Measurements from ENCODE around the gene SSBP3.

DNA sequence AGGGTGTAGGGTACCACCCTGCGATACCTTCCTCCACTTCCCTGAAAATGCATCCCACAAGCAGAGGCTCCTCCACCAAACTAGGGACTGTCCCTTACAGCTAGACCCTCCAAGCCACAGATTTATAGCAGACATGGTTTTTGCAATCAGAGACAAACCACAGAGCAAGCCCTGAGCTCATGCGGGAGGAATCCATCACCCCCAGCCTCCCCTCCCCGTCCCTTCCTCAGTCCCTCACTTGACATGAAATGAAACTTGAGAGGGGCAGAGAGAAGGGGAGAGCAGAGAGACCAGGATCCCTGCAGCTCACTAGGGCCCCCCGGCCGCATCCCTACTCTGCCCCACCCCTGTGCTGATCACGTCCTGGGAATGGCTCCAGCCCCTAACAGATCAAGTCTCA, 111.3 kb downstream of the SSBP3 start:
- TF ChIP-seq, protein P1, sequence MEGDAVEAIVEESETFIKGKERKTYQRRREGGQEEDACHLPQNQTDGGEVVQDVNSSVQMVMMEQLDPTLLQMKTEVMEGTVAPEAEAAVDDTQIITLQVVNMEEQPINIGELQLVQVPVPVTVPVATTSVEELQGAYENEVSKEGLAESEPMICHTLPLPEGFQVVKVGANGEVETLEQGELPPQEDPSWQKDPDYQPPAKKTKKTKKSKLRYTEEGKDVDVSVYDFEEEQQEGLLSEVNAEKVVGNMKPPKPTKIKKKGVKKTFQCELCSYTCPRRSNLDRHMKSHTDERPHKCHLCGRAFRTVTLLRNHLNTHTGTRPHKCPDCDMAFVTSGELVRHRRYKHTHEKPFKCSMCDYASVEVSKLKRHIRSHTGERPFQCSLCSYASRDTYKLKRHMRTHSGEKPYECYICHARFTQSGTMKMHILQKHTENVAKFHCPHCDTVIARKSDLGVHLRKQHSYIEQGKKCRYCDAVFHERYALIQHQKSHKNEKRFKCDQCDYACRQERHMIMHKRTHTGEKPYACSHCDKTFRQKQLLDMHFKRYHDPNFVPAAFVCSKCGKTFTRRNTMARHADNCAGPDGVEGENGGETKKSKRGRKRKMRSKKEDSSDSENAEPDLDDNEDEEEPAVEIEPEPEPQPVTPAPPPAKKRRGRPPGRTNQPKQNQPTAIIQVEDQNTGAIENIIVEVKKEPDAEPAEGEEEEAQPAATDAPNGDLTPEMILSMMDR (IDR thresholded peaks at IDR 0.05), result no peak
- TF ChIP-seq POLR2A (IDR thresholded peaks at IDR 0.05), result no peak

All from suprapubic skin (tissue), 3 donors.